Stimulated activated CD8-positive, alpha-beta memory T cell treated with anti-CD3 and anti-CD28 coated beads, Interleukin-4, amount 100 ng/mL, for 1 hour (primary cell): ENCODE results near the gene CCSAP.
"Not testable (repeated sequence)": the region's sequence is repeated elsewhere in the genome, so short reads cannot be mapped to it uniquely, and the experiment has no call there.

ENCODE experiments used
- DNase-seq, 2 donors: peaks; one replicate each; pipeline ENCODE4 v3.0.0-alpha.2; 2020; ENCODE audit warnings: low read depth in 2 of 2, low spot score in 1 of 2

Gene CCSAP

DNA sequence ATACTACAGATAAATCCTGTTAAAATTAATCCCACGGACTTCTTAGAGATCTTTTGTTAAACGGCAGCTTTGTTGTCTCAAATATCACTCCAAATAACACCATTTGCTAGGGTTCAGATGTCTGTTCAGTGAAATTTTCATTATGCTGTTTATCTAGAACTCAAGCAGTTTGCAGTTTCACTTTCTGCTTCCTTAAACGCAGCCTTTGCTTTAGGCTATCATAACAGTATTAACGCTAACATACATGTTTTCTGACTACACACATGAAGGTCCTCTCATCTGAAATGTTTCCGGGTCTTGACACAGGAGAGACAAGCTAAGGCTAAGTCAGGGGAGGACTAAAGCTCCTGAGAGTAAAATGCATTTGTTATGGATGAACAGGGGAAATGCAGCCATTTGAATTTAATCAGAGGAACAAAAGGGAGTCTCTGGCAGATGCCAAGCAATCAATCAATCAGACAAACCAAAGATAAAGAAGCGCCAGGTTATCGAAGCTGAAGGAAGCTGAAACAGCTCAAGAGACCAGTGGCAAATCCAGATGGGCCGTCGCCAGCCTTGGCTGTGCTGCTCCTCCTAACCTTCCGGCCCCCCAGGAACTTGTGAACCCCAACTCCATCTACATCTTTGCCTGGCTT is 16.9 kb downstream of the CCSAP start:
- DNase-seq, result no peak

DNA sequence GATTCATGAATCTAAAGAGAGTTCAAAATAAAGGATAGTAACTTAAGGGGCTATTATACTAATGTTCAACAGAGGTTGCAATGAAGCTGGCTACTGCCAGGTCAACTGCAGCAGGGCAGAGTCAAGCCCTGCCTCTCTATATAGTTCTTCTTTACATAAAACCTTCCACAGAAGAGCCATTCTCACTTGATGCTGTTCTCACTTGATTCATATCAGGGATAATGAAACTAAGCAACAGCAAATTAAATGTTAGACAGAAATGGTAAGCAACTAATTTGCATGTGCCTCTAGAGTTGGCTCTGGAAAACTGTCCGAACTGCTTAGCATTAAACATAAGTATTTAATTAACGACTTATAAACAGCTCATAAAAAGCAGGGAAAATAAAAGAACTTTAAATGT is 17.4 kb downstream of the CCSAP start:
- no peak for DNase-seq

DNA sequence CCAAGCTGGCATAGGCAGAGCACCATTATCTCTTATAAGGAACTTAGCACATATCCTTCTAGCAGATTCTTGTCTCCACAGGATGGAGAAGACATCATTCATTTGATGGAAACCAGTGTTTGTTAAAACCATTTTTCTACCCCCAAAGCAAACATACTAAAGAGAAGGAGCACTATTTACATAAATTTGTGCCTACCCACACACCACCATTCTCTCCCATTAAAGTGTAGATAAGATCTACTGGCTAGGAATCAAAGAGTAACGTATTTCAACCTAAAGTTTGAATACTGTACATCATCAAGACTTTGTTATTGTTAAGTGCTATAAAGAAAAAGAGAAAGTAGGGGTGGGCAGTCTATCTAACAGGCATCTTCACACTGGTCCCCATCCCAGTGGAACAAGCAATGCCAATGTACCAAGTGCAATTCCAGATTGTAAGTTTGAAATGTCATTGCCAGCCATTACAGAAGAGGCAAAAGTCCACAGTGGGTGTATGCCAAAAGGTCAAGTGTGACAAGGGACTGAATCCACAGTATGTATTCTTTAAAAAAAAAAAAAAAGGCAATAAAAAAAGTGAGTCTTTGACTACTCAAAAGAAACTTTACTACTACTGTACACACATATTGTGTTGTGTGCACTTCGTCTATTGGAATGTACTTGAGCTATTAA is 18.8 kb downstream of the CCSAP start:
- DNase-seq, result no peak

- no peak for DNase-seq
Measured at GRCh38 chr1:229323201-229323600, 19.6 kb downstream of the CCSAP start.

GRCh38 chr1:229319487-229319886 is 23.4 kb downstream of the CCSAP start:
- DNase-seq, result no peak

DNA sequence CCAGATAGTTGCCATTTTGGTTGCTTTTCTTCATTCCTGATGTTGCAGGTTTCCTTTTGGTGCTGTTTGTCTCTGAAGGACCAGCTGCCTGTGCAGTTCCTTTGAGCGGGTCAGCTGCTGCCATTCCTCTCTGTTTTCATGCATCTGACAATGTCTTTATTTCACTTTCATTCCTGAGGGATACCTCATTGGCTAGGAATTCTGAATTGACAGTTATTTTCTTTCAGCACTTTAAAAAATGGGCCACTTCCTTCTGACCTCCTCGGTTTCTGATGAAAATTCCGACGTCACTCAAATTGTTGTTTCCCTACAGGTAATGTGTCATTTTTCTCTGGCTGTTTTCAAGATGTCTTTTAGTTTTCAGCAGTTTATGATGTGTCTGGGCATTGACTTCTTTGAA is 24.8 kb downstream of the CCSAP start:
- DNase-seq, result no peak

DNA sequence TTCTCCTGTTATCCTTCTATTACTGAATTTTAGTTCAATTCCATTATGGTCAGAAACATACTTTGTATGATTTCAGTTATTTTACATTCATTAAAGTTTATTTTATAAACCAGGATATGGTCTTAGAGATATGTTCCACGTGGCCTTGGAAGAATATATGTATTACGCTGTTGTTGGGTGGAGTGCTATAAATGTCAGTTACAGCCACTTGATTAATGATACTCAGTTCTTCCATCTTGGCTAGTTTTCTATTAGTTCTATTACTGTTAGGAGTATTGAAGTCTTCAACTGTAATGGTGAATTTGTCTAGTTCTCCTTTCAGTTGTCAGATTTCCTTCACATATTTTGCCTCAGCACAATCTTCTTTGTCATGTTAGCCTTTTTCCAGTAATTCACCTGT is 26.7 kb downstream of the CCSAP start:
- DNase-seq, result no peak

DNA sequence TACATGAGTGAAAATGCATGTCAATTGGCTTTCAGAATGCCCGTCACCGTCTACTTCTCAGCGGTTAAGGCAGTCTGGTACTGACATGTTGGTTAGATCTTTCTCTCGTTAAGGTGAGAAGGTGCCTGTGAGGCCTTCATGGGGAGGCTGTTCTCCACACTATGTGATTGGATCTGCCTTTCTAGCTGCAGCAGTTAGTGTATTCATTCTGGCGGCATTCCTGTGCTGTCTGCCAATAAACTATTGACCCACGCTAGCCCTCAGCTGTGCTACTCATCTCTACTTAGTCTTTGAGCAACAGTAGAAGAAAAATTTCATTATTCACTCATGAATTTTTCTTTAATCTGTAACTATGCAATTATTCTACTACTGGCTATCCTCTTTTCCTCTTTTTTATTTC is 32.0 kb downstream of the CCSAP start:
- DNase-seq, result no peak

DNA sequence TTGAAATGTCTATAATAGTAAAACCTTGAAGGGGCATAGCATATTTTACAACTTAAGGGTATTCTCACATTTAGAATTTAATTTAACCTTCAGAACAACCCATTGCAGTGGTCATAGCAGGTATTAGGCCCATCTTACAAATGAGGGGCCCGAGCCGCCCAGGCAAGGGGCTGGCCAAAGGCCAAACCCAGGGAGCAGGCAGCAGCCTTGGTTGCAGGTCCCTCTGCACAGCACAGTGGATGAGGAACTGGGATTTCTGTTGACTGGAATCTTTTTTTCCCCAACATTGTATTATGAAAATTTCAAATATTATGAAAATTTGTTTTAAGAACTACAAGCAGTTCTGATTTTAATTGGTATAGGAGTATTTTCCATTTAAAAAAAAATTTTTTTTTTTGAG is 33.2 kb downstream of the CCSAP start:
- DNase-seq, result no peak

GRCh38 chr1:229309074-229309473 is 33.8 kb downstream of the CCSAP start:
- DNase-seq, result no peak

GRCh38 chr1:229305392-229305791 is 37.5 kb downstream of the CCSAP start:
- no peak for DNase-seq

GRCh38 chr1:229303855-229304254 is 39.0 kb downstream of the CCSAP start:
- DNase-seq, result no peak

GRCh38 chr1:229302740-229303139 is 40.1 kb downstream of the CCSAP start:
- DNase-seq, result no peak

DNA sequence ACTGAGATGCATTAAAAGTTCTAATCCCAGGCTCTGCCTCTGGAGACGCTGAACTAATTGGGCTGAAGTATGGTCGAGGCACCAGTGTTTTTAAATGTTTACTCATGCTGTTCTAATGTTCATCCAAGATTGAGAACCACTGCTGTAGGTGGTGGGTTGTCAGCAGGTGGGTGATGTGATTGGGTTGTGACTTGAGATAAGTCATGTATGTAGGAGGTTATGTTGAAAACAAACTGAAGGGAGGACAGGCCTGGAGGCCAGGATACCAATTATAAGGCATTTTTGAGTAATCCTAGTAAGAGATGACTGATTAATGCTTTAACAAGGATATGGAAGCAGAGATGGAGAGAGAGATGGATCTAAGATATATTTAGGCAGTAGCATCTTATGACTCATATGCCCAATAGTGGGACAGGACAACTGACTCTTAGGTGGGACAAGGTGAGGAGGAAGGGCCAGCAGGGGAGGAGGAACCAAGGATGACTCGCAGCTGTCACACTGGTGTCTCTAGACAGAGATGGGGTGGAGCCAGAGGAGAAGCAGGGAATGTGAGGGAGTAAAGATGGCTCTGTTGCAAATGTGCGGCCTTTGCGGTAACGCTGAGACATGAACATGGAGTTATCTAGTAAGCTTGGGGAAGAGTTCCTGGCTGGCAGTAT is 42.6 kb downstream of the CCSAP start:
- no peak for DNase-seq

GRCh38 chr1:229298887-229299503 is 43.9 kb downstream of the CCSAP start:
- DNase-seq, result no peak

GRCh38 chr1:229298420-229298819 is 44.4 kb downstream of the CCSAP start:
- DNase-seq, result no peak

DNA sequence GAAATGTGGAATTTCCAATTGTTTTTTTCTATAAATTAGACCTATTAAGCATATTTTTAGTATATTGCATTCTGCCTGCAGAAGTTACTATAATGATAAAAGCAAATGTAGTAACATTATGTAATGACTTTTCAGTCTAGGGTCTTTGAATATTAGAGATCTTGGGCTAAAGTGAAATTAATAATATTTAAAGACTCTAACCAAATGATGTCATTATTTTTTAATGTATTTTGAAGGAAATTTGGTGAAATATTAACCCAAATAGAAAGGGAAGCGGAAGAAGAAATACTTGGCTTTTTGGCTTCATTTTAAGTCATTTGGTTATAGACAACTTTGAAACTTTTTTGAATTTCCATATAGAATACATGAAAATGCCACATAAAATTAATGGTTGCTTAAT is 45.1 kb downstream of the CCSAP start:
- DNase-seq, result no peak

DNA sequence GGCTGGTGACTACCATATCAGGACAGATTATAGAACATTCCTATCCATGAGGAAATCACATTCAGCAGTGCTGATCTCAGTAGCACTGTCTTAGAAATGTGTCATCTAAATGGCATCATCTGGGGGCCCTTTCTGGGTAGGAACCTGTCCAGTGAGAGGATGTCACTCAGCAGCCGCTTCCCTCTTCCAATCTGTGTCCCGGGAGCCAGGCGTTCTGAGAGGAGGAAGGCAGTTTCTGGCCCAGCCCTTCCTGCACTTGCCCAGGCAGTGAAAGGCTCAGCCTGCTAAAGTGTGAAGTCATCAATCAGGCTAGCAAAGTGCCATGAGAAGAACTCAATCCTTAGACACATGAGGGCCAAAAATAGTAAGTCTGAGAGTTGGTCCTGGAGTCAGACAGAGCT is 46.3 kb downstream of the CCSAP start:
- no peak for DNase-seq

GRCh38 chr1:229295745-229296144 is 47.1 kb downstream of the CCSAP start:
- DNase-seq, result no peak

DNA sequence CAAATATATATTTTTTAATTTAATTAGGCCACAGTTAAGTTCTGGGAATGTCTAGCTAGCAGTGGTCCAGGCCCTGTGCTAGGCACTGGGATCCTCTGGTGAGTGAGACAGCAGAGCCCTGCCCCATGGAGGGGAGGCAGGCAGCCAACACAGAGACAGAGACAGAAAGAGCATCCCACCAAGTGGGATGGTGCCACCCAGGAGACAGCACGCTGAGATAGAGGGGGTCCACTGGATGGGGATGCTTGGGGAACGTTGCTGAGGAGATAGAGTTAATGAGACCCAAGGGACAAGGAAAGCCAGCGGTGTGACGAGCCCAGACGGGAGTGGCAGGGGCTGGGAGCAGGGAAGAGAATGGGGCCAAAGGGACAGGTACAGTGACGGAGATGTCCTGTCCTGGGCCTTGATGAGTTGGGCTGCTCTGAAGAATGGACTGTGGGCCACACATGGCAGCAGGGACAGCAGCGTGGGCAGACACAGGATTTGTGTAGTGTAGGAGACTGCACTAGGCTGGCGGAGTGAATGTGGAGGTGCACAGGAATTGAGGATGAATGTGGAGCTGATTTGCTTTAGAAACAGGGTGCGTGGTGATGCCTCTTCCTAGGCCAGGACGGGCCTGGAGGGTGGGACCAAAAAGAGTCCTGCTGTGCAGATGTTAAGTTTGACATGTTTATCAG is 49.2 kb downstream of the CCSAP start:
- no peak for DNase-seq

DNA sequence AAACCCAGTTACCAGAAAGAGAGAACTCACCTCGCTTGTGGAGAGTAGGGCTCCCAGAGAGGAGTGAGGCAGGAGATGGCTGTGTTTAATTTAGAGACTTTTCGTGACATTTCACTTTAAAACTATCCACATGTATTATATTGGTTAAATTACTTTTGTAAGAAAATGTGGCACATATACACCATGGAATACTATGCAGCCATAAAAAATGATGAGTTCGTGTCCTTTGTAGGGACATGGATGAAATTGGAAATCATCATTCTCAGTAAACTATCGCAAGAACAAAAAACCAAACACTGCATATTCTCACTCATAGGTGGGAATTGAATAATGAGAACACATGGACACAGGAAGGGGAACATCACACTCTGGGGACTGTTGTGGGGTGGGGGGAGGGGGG is 51.2 kb downstream of the CCSAP start:
- not testable (repeated sequence) for DNase-seq

GRCh38 chr1:229288516-229288915 is 54.3 kb downstream of the CCSAP start:
- no peak for DNase-seq
